GM19455 (cell line): ENCODE results near the gene GALM.

Source experiments
- ATAC-seq: cut with Tn5 transposase; IDR thresholded peaks from one replicate; pipeline ENCODE4 v1.9.1; 2021; ENCODE audit not compliant: unreplicated experiment

GALM gene

DNA sequence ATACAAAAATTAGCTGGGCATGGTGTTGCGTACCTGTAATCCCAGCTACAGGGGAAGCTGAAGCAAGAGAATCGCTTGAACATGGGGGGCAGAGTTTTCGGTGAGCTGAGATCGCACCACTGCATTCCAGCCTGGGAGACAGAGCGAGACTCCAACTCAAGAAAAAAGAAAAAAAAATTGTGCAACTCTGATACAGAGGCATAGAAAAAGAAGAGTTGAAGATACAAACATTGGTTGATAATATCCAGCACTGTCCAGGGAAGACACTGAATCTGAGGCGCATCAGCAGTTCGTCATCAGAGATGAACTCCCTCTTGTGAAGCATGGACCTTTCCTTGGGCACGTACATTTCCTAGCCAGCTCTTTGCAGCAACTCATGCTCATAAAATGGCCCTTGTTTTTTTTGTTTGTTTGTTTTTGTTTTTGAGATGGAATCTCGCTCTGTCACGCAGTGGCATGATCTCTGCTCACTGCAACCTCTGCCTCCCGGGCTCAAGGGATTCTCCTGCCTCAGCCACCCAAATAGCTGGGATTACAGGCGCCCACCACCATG lies 16.7 kb upstream of the GALM start:
- ATAC-seq: no peak

DNA sequence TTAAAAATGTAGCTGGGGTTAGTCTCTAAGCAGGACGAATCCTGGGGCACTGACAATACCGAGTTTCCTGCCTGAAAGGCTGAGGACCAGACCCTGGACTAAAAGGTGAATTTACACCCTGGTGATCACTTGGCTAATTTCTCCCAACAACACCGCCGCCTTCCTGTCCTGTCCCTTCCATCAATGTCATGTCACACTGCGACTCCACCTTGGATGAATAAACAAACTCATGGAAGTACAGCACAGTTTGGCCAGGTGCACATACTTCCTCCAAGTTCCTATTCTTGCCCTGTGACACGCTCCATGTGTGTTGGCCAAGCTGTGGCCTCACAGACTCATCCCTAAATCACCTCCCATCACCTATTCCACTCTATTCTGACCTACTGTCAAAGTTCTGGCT lies 15.9 kb upstream of the GALM start:
- ATAC-seq: no peak

DNA sequence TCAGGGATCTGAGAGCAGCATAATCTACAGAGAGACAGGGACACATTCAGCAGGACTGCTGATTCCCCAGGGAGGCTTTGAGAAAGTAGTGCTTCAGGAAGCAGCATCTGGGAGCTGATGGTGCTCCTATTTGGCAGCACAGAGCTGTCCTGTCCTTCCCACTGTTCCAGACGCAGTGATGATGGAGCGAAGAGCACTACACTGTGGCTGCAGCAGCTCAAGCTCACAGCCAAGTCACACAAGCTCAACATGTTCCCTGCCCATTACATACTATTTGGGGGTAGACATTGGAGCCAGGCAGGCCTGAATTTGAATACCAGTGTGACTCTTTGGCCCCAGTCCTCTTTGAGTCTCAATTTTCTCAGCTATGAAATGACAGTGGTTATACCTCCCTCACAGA lies 15.2 kb upstream of the GALM start:
- no peak for ATAC-seq

DNA sequence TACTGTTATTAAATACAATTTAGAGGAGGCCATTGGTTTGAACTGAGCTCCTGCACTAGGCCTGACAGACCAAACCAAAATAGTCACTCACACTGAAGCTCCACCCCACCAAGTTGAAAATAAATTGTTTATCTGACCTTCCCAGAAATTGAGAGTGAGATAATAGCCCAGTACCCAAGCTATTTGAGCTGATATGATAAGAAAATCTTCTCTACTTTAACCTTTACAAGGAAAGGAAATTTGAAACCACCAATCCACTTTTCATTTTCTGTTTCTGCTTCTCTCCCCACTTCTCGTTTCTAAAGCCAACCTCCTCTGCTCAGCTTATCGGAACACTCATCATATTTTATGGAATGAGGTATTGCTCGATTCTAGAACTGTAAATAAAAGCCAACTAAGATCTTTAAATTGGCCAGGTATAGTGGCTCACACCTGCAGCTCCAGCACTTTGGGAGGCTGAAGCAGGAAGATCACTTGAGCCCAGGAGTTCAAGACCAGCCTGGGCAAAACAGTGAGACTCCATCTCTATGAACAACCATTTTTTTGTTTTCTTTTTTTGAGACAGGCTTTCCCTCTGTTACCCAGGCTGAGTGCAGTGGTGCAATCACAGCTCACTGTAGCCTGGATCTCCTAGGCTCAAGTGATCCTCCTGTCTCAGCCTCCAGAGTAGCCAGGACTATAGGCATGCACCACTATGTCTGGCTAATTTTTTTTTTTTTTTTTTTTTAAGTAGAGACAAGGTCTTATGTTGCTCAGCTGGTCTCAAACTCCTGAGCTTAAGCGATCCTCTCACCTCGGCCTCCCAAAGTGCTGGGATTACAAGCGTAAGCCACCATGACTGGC lies 13.3 kb upstream of the GALM start:
- no peak for ATAC-seq

DNA sequence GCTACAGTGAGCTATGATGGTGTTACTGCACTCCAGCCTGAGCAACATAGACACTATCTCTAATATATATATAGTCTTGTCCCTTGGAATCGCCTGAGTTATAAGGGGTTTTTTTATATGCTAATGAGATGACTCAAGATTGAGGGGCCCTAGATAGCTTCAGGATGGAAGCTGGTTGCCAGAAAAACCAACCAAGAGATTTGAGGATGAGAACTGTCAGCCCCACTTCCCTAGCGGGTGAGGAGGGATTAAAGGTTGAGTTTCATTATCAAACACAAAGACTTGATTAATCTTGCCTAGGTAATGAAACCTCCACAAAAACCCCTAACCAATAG lies 12.6 kb upstream of the GALM start:
- ATAC-seq: no peak

DNA sequence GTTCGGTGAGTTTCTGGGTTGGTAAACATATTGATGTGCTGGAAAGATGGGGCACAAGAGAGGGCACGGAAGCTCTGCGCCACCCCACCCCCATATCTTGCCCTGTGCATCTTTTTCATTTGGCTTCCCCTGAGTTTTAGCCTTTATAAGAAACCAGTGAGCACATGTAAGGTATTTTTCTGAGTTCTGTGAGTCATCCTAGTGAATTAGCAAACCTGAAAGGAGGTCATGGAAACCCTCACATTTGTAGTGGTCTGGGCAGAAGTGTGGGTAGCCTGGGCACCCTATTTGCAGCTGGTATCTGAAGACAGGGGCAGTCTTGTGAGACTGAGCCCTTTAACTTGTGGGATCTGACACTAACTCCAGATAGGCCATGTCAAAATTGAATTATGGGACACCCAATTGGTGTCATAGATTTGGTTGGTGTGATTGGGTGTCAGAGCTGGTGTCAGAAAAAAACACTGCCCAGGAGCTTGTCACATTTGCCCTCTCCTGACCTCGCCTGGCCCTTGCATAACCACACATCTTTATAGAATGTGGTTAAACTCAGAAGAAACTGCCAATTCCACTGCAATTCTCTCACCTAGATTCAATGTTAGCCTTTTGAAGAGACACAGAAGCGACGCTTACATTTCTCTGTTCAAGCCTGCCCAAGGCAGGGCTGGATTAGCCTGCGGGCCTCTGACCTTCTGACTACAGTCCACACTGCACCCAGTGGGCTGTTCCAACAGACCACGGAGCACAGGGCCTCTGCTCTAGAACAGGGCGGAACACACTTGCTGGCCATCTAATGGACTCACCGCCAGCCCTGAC lies 12.0 kb upstream of the GALM start:
- ATAC-seq: no peak

DNA sequence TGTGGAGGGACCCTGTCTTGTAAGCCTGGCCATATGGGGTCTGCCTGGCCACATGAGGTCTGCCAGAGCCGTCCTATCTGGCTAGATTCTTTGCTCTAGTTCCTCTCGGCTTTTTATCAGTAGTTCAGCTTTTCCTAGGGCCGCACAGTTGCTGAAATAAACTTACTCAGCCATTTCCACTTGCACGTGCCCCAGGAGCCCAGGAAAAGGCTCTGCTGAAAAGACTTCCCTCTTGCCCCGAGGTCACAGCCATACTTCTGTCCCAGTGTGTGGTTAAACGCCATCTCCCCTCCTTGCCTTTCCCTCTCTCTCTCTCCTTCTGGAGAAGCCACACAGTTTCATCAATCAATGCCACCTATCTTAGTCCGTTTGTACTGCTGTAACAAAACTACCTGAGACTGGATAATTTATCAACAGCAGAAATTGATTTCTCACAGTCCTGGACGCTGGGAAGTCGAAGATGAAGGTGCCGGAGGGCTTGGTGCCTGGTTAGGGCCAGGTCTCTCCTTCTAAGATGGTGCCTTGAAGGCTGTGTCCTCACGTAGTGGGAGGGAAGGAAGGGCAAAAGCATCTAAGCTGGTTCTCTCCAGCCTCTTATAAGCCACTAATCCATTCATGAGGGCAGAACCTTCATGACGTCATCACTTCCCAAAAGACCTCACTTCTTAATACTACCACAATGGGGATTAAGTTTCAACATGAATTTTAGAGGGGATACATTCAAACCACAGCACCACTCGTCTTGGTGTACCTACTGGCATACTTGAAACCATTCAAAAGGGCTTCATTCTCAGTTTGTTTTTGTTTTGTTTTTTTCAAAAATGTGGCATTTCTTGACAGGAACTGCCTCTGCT lies 11.2 kb upstream of the GALM start:
- no peak for ATAC-seq

DNA sequence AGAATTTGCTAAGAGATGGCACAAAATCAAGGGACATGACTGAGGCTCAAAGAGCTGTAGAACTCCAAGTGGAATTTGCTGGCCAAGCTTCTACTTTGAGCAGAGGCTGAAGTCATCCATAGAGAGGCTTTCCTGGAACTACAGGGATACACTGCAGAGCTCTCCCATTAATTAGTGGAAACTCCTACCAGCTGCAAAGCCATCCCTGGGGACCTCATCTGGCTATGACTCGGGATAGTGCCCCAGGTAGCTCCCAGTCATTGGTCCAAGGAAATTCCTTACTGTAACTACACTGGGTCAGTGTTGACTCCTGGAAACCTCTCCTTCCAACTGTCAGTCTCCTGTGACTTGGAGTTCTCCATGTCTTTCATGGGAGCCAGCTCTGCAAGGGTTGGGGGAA lies 10.5 kb upstream of the GALM start:
- ATAC-seq: no peak

DNA sequence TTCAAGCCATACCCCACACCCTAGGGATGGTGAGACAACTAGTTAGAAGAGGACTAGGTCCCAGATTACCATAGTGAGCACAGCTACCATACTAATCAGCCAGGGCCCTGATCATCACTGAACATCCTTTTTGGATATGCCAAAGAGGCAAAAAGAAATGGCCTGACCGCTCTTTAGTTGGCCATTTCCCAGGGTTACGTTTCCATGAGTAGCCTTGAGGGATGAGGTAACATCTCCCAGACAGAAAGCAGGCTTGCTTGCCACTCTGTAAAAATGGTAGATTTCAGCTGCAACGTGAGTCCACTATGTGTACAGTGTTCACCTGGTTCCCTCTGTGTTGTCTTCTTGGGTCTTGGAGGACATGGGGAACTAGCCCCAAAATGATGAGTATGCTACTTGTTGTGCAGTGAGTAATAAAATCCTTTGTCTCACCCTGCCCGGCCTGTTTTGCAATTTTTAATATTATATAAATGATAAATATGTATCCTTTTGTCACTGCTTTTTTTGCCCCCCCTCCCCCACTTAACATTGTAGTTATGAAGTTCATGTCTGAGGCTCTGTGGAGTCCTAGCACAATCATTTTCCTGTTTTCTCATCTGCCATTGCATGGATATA lies 8.9 kb upstream of the GALM start:
- ATAC-seq: no peak

DNA sequence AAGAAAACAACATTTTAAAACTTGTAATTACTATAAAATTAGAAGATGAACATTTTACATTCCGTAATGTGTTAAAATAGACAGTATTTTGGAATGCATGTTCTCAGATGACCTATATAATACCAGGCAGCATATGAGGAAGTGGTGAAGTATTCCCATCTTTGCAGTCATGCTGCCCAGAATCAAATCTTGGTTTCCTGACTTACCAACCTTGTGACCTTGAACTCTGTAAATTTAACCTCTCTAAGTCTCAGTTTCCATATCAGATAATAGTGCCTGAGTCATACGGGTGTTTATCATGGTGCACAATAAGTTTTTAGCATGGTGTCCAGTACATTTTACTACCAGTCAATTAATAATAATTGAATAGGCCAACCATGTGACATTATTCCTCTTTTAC lies 7.3 kb upstream of the GALM start:
- no peak for ATAC-seq

DNA sequence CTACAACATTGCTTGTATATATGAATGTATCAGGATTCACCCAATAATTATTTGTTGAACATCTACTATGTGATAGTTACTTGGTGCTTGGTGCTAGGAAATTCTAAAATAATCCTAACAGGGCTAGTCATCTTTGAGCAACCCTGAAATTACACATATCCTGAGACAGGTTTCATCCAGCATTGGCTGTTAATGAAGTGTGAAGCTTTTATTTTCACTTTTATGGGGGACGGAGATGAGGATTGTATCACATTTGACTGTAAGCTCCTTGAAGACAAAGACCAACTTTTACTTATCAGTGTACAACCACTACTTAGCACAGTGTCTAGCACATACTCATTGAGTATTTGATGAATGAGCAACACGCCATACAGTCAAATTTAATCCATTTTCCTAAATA lies 6.8 kb upstream of the GALM start:
- ATAC-seq: no peak

DNA sequence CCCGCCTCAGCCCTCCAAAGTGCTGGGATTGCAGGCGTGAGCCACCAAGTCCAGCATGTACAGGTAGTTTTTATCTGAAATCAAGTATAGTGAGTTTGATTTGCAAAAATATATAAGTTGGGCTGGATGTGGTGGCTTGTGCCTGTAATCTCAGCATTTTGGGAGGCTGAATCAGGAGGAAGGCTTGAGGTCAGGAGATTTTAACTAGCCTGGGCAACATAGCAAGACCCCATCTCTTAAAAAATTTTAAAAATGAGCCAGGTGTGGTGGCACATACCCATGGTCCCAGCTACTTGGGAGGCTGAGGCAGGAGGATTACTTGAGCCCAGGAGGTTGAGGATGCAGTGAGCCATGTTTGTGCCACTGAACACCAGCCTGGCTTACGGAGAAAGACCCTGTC lies 5.6 kb upstream of the GALM start:
- ATAC-seq: no peak

DNA sequence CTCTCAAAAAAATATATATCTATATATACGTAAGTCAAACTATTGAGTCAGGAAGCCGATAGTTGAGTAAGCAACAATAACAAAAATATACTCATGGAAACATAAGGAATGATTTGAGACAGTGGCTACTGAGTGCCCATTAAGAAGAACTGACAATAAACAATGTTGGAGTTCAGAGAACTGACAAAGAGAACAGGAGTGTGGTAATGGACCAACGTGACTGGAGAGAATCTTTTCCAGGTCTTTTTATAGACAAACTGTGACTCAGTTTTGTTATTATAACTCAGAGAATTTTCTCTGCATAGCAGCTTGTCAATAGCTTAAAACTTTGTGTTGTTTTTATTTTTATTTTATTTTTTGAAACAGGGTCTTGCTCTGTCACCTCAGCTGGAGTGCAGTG lies 4.6 kb upstream of the GALM start:
- ATAC-seq: no peak

DNA sequence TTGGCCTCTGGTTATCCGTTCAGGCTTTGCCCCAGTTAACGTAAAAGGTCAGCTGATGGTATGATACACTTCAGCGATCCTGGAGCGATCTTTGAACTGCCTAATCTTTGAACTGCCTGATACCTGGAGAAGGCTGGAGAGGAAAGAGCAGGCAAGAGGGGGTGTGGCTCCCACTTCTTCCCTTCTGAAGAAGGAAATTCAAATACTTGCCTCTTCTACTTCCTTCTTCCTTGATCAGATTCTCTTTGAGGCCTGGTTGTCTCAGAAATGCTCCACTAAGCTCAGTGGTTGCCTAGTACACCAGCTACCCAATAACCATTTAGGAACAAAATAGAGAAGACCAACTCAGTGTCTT lies 619 bp downstream of the GALM start:
- peak; percentile 35 for ATAC-seq

DNA sequence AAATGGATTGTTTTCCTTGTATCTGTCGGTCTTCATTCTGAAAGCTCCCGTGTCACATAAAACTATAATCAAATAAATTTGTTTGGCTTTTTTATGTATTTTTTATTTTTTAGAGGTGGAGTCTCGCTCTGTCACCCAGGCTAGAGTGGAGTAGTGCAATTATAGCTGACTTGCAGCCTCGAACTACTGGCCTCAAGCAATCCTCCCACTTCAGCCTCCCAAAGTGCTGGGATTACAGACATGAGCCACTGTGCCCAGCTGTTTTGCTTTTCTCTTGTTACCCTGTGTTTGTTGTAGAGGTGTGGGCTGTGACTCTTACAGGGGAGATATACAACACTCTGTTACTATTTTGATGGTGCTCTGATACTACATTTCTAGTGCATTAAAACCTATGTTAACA lies 2.2 kb downstream of the GALM start:
- no peak for ATAC-seq

DNA sequence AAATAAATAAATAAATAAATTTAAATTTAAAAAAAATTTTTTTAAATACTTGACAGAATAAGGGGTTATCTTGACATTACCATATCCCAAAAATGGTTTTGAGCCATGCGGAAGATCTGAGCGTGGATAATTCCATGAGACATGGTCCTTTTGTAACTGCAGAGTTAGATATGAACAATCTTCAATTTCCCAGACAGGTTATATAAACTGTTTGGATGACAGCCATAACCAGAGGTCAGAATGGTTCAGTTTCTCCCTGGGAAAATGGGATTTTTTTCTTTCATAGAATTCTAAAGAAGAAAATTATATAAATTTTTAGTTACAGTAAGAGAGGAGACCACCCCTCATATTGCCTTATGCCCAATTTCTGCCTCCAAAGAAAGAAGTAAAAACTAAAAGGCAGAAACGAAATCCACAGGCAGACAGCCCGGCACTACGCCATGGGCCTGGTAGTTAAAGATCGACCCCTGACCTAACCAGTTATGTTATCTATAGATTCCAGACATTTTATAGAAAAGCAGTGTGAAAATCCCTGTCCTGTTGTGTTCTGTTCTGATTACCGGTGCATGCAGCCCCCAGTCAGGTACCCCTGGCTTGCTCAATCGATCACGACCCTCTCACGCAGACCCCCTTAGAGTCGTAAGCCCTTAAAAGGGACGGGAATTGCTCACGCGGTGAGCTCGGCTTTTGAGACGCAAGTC lies 3.0 kb downstream of the GALM start:
- no peak for ATAC-seq

DNA sequence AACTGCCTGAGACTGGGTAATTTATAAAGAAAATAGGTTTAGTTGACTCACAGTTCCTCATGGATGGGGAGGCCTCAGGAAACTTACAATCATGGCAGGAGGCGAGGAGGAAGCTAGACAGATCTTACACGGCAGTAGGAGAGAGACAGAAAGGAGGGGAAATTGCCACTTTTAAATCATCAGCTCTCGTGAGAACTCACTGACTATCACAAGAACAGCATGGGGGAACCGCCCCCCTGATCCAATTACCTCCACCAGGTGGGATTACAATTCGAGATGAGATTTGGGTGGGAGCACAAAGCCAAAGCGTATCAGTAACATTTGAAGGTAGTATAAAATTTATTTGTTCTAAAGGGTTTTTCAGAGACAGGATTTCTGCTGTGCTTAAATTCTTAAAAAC lies 5.4 kb downstream of the GALM start:
- no peak for ATAC-seq

DNA sequence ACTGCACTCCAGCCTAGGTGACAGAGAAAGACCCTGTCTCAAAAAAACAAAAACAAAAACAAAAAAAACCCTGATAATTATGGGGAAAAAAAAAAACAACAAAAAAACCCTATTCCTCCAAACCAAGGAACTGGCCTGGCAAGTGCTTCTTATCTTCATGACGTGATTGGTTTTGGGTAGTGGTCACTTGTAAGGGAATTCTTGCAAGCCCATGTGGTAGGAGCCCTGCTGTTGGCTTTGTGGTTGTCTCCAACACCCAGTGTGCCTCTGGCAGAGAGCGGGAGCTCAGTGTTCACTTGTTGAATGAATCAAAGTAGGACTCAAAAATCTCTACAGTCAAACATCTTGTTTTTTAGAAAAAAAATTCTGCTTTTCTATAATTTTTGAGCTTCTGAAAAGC lies 6.0 kb downstream of the GALM start:
- no peak for ATAC-seq

DNA sequence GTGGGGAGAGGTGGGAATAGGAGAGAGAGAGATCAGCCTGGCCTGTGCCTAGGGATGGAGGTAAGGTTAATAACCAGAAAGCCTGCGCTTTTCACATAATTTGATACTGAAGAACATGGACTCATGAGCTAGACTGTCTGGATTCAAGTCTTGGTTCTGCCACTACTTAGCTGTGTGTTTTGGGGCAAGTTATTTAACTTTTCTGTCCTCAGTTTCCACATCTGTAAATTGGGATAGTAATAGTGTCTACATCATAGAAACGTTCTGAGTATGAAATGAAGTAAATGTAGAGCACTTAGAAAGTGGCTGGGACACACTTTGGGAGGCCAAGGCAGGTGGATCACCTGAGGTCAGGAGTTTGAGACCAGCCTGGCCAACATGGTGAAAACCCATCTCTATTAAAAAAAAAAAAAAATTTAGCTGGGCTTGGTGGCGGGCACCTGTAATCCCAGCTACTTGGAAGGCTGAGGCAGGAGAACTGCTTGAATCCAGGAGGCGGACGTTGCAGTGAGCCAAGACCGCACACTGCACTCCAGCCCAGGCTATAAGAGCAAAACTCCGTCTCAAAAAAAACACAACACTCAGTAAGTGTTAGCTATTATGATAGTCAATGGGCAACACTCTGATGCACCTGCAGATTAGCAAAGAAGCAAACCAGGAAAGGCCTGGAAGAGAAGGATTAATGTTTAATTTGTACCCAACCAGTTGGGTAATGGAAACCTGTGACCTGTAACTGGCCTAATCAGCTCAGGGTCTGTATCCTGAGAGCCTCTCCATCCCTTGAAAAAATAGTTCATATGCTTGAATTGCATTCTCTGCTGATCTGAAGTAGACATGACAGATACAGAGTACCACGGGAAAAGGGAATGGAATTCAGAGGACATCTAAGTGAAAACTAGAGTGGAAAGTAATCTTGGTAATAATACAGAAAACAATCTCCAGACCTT lies 6.8 kb downstream of the GALM start:
- no peak for ATAC-seq
